H1 (cell line): ENCODE results near the gene MITF.

Experiments
- ASH2L ChIP-seq: fragments of 200-600, 300-600 bp; sonication (generic); IDR thresholded peaks from one replicate; pipeline ENCODE4 v1.7.1; 2017; ENCODE audit warnings: low read length
- BACH1 ChIP-seq: IDR thresholded peaks from 2 replicates; pipeline ENCODE4 v1.6.1; 2012; ENCODE audit warnings: low read length, improper control_type of control experiment
- CHD1 ChIP-seq: IDR thresholded peaks from 2 replicates; pipeline ENCODE4 v1.6.1; 2012; ENCODE audit warnings: low read depth, low read length, improper control_type of control experiment
- EP300 ChIP-seq, 2 experiments: IDR thresholded peaks; 1 replicate in 1 of 2; 2 replicates in 1 of 2; pipeline ENCODE4 v1.6.1; 2011 to 2012; ENCODE audit warnings: low read depth in 2 of 2, low read length in 2 of 2, mild to moderate bottlenecking in 2 of 2, borderline replicate concordance in 1 of 2, inconsistent platforms in 1 of 2, moderate library complexity in 1 of 2
- GABPA ChIP-seq: IDR thresholded peaks from 2 replicates; pipeline ENCODE4 v1.6.1; 2011; ENCODE audit warnings: mild to moderate bottlenecking, low read length, moderate library complexity, borderline replicate concordance; ENCODE audit not compliant: insufficient read depth
- KDM5A ChIP-seq: fragments of 200-600 bp; IDR thresholded peaks from 2 replicates; pipeline ENCODE4 v1.7.1; 2012; ENCODE audit warnings: mild to moderate bottlenecking, low read length, inconsistent platforms, mixed read lengths
- NANOG ChIP-seq: IDR thresholded peaks from 2 replicates; pipeline ENCODE4 v1.6.1; 2011; ENCODE audit warnings: low read length, low read depth, mild to moderate bottlenecking, inconsistent platforms; ENCODE audit not compliant: insufficient read depth, poor library complexity, severe bottlenecking
- POLR2A ChIP-seq, 2 experiments: IDR thresholded peaks; 1 replicate in 1 of 2; 2 replicates in 1 of 2; pipeline ENCODE4 v1.6.1; 2011; ENCODE audit warnings: low read depth in 2 of 2, low read length in 2 of 2, mild to moderate bottlenecking in 2 of 2; ENCODE audit errors: control extremely low read depth in 1 of 2
- POLR2AphosphoS5 ChIP-seq: IDR thresholded peaks from 2 replicates; pipeline ENCODE4 v1.6.1; 2011; ENCODE audit warnings: low read depth, low read length
- SP1 ChIP-seq: IDR thresholded peaks from 2 replicates; pipeline ENCODE4 v1.6.1; 2011; ENCODE audit warnings: low read depth, low read length
- ZNF274 ChIP-seq: IDR thresholded peaks from 2 replicates; pipeline ENCODE4 v1.7.0; 2012; ENCODE audit warnings: low read length, borderline replicate concordance; ENCODE audit errors: extremely low read depth
- TF ChIP-seq, protein P1 (sequence below), 3 experiments: IDR thresholded peaks; 1 replicate in 2 of 3; 2 replicates in 1 of 3; pipeline versions ENCODE4 v1.5.1 to v1.6.1; 2011; ENCODE audit warnings: low read length in 3 of 3, mild to moderate bottlenecking in 3 of 3, inconsistent platforms in 2 of 3, low read depth in 1 of 3, moderate library complexity in 1 of 3; ENCODE audit not compliant: insufficient read depth in 1 of 3; ENCODE audit errors: control extremely low read depth in 1 of 3
- TF ChIP-seq, protein P2 (sequence below): IDR thresholded peaks from 2 replicates; pipeline ENCODE4 v1.6.1; 2011; ENCODE audit warnings: low read length, improper control_type of control experiment
- TF ChIP-seq, protein P3 (sequence below): IDR thresholded peaks from 2 replicates; pipeline ENCODE4 v1.6.1; 2012; ENCODE audit warnings: inconsistent platforms

DNA sequence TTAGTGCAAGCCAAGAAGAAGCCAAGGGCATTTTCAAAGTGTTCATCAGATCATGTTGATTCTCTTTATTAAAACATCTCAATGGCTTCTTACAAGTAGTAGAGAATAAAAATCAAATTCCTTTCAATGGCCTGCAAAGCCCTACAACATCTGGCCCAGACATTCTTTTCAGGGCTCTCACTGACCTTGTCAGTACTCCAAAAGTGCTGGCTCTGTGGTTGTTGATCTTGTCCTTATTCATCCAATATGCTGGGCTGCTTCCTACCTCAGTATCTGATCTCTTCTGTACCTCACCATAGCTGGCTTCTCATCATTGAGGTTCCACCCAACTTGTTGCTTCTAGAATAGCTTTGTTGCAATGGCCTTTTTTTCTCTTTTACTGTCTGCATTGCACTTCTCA, 186.2 kb downstream of the MITF start:
- TF ChIP-seq NANOG (no peak), EP300 (IDR thresholded peaks at IDR 0.05; ENCODE audit: borderline replicate concordance in 1 of 2, low read depth in 2 of 2, low read length in 2 of 2) (no peak), POLR2A (IDR thresholded peaks at IDR 0.05; ENCODE audit: control extremely low read depth in 1 of 2, low read depth in 2 of 2, low read length in 2 of 2) (no peak), CHD1 (no peak), KDM5A (no peak), BACH1 (no peak), GABPA (no peak), ASH2L (no peak), POLR2AphosphoS5 (no peak), ZNF274 (no peak), SP1 (no peak)
- TF ChIP-seq, protein P1, sequence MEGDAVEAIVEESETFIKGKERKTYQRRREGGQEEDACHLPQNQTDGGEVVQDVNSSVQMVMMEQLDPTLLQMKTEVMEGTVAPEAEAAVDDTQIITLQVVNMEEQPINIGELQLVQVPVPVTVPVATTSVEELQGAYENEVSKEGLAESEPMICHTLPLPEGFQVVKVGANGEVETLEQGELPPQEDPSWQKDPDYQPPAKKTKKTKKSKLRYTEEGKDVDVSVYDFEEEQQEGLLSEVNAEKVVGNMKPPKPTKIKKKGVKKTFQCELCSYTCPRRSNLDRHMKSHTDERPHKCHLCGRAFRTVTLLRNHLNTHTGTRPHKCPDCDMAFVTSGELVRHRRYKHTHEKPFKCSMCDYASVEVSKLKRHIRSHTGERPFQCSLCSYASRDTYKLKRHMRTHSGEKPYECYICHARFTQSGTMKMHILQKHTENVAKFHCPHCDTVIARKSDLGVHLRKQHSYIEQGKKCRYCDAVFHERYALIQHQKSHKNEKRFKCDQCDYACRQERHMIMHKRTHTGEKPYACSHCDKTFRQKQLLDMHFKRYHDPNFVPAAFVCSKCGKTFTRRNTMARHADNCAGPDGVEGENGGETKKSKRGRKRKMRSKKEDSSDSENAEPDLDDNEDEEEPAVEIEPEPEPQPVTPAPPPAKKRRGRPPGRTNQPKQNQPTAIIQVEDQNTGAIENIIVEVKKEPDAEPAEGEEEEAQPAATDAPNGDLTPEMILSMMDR (IDR thresholded peaks at IDR 0.05; ENCODE audit: control extremely low read depth in 1 of 3, insufficient read depth in 1 of 3, low read depth in 1 of 3, low read length in 3 of 3), result no peak
- TF ChIP-seq, protein P2, sequence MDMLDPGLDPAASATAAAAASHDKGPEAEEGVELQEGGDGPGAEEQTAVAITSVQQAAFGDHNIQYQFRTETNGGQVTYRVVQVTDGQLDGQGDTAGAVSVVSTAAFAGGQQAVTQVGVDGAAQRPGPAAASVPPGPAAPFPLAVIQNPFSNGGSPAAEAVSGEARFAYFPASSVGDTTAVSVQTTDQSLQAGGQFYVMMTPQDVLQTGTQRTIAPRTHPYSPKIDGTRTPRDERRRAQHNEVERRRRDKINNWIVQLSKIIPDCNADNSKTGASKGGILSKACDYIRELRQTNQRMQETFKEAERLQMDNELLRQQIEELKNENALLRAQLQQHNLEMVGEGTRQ, result no peak
- TF ChIP-seq, protein P3, sequence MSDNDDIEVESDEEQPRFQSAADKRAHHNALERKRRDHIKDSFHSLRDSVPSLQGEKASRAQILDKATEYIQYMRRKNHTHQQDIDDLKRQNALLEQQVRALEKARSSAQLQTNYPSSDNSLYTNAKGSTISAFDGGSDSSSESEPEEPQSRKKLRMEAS, result no peak
